ENCODE data around the gene AP2B1.

The AP2B1 gene

DNA sequence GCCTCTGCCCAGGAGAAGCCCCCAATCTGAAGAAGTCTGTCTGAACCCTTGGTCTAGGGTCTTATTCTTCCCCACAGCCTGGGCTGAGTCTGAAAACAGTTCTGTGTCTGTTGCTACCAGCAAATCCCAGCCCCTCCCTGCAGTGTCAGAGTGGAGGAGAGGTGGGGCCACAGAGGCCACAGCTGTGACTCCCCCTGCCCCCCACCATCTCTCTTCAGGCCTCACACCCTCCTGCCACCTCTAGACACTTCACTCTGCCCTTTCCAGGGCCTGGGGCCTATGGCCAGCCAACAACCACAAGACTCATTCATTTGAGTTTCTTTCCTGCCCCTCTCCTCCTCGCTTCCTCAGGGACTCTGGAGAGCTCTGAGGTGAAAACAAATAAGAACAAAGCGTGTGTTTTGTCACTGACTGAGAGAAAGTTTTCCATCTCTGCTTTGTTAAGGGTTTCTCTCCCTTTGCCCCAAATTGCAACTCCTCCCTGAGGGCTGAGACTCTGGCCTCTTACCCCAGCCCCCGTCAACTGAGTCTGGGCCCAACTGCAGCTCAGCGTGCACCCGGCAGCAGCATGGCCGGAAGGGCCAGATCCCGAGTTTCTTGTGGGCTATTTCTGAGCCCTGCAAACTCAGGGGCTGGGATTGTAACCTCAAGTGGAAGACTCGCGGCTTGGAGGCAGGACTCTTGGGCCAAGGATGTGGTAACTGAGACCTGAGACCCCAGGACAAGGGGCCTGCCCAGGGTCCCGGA lies 186.7 kb downstream of the AP2B1 start:
- in situ Hi-C loops (cut with MboI; ENCODE audit: low pct_unique_long_range_greater_than_20kb, low sequenced_read_pairs): no loop called here
- no peak for DNase-seq

DNA sequence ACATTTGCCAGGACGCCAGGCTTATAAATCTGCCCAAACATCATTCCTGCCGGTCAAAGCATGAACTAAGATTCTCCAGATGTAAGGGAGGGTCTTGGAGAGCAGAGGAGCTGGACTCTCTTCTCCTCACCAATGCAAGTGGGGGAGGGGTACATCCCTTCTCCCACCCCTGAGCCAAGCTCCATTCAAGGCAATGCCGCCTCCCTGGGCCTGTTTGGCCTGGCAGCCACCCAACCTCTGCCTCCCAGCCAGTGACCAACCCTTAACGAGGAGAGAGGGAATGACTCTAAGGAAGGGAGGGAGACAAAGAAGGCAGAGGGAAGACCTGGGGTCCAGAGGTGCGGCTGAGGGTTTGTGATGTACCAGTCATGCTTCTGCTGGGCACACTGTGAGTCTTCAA lies 187.4 kb downstream of the AP2B1 start:
- in situ Hi-C loops (cut with MboI; ENCODE audit: low pct_unique_long_range_greater_than_20kb, low sequenced_read_pairs): no loop called here
- DNase-seq: no peak

GRCh38 chr17:35775039-35775438 lies 187.9 kb downstream of the AP2B1 start:
- in situ Hi-C loops (cut with MboI; ENCODE audit: low pct_unique_long_range_greater_than_20kb, low sequenced_read_pairs): no loop called here
- no peak for DNase-seq

DNA sequence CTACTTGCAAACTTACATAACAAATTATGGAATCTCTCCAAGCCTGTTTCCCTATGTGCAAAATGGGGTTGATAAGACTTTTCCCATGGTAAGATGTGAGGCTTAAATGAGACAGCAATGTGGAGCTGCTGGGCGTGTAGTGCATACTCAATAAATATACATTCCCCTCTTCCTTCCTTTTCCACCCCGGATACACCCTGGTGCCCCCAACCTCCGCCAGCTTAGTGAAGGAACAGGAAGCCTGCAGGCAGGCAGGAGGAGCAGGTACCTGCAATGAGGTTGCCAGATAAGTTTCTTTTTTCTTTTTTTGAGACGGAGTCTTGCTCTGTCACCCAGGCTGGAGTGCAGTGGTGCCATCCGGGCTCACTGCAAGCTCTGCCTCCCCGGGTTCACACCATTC lies 188.5 kb downstream of the AP2B1 start:
- DNase-seq: peak; percentile 37
- in situ Hi-C loops (cut with MboI; ENCODE audit: low pct_unique_long_range_greater_than_20kb, low sequenced_read_pairs): no loop called here
